GM23338 (cell line): ENCODE measurements around the gene RAB3B. TPM values are rescaled to one million over a fixed set of nuclear protein-coding genes. Genes with fewer than 3 reads are reported as not detected.

Experiments
- ATAC-seq: fragments of 200-7000 bp; cut with Tn5 transposase; 3 replicates; pipeline ENCODE4 v1.9.1; 2020
- DNase-seq: peaks from one replicate; pipeline ENCODE4 v3.0.0-alpha.2; 2015; ENCODE audit warnings: low spot score
- H2AFZ ChIP-seq: fragments of 200-600 bp; sonication (generic); 2 replicates; pipeline ENCODE4 v1.8.0; 2016; ENCODE audit warnings: antibody characterized with exemption, mild to moderate bottlenecking, moderate library complexity
- H3F3A ChIP-seq: fragments of 200-600 bp; sonication (generic); replicated peaks from 2 replicates; pipeline ENCODE4 v1.8.0; 2017; ENCODE audit warnings: antibody characterized with exemption, mixed run types, low read depth
- H3K27ac ChIP-seq: fragments of 200-600 bp; sonication (generic); 2 replicates; pipeline ENCODE4 v1.6.1; 2016; ENCODE audit warnings: low read depth
- H3K27me3 ChIP-seq: fragments of 200-600 bp; sonication (generic); 2 replicates; pipeline ENCODE4 v1.8.0; 2016; ENCODE audit warnings: mild to moderate bottlenecking, mixed run types, moderate library complexity; ENCODE audit not compliant: insufficient read depth
- H3K36me3 ChIP-seq: fragments of 200-600 bp; sonication (generic); 2 replicates; pipeline ENCODE4 v1.8.0; 2016; ENCODE audit warnings: mild to moderate bottlenecking; ENCODE audit not compliant: insufficient read depth
- H3K4me1 ChIP-seq: fragments of 200-600 bp; sonication (generic); 2 replicates; pipeline ENCODE4 v1.8.0; 2016; ENCODE audit warnings: mild to moderate bottlenecking, moderate library complexity; ENCODE audit not compliant: insufficient read depth
- H3K4me2 ChIP-seq: fragments of 200-600 bp; sonication (generic); 2 replicates; pipeline ENCODE4 v1.7.1; 2017; ENCODE audit warnings: mixed run types
- H3K4me3 ChIP-seq: fragments of 200-600 bp; sonication (generic); 2 replicates; pipeline ENCODE4 v1.6.1; 2016; ENCODE audit warnings: mixed run types
- H3K79me2 ChIP-seq: fragments of 200-600 bp; sonication (generic); replicated peaks from 2 replicates; pipeline ENCODE4 v1.8.0; 2017; ENCODE audit warnings: mild to moderate bottlenecking; ENCODE audit not compliant: insufficient read depth
- H3K9me2 ChIP-seq: fragments of 200-600 bp; sonication (generic); 2 replicates; pipeline ENCODE4 v1.8.0; 2017; ENCODE audit not compliant: insufficient read depth
- H4K20me1 ChIP-seq: fragments of 200-600 bp; sonication (generic); replicated peaks from 2 replicates; pipeline ENCODE4 v1.8.0; 2017; ENCODE audit warnings: mild to moderate bottlenecking; ENCODE audit not compliant: insufficient read depth
- H3K27ac Mint-ChIP-seq: 2 replicates; pipeline ENCODE4 v1.8.0; 2020; ENCODE audit warnings: inconsistent platforms, mild to moderate bottlenecking, moderate library complexity, mixed read lengths
- H3K27me3 Mint-ChIP-seq: 3 replicates; pipeline ENCODE4 v1.8.0; 2022; ENCODE audit warnings: low read depth, mild to moderate bottlenecking, moderate library complexity, mixed read lengths, inconsistent platforms; ENCODE audit not compliant: insufficient read depth, poor library complexity
- H3K36me3 Mint-ChIP-seq: 3 replicates; pipeline ENCODE4 v1.8.0; 2021; ENCODE audit warnings: low read depth, mild to moderate bottlenecking, inconsistent platforms, moderate library complexity, mixed read lengths
- H3K4me1 Mint-ChIP-seq: 3 replicates; pipeline ENCODE4 v1.8.0; 2020; ENCODE audit warnings: mild to moderate bottlenecking, inconsistent platforms, mixed read lengths
- H3K4me3 Mint-ChIP-seq: 3 replicates; pipeline ENCODE4 v1.8.0; 2021; ENCODE audit warnings: moderate library complexity, mild to moderate bottlenecking, inconsistent platforms, mixed read lengths
- H3K9me3 Mint-ChIP-seq: 3 replicates; pipeline ENCODE4 v1.8.0; 2020; ENCODE audit warnings: moderate library complexity, mild to moderate bottlenecking, inconsistent platforms, mixed read lengths
- CREB1 ChIP-seq: fragments of 250-450 bp; sonication (Bioruptor Pico); IDR thresholded peaks from 2 replicates; pipeline ENCODE4 v1.5.0; 2020; ENCODE audit warnings: low read depth, mild to moderate bottlenecking, moderate library complexity
- CTCF ChIP-seq, 2 experiments: fragments of 200-600 bp in 1 of 2; sonication (generic) in 1 of 2; conservative IDR thresholded peaks; 2 replicates each; pipeline versions ENCODE4 v1.5.1 to v1.6.1; 2016 to 2017; ENCODE audit warnings: antibody characterized with exemption in 2 of 2, low read depth in 2 of 2, mild to moderate bottlenecking in 2 of 2, moderate library complexity in 1 of 2
- EZH2 ChIP-seq: fragments of 200-600 bp; sonication (generic); IDR thresholded peaks from one replicate; pipeline ENCODE4 v1.8.0; 2017; ENCODE audit warnings: antibody characterized with exemption, mild to moderate bottlenecking, low read depth; ENCODE audit not compliant: unreplicated experiment
- EZH2phosphoT487 ChIP-seq: fragments of 200-600 bp; sonication (generic); IDR thresholded peaks from one replicate; pipeline ENCODE4 v1.8.1; 2018; ENCODE audit warnings: antibody characterized with exemption; ENCODE audit not compliant: unreplicated experiment
- JUNB ChIP-seq: IDR thresholded peaks from one replicate; pipeline ENCODE4 v1.6.1; 2016; ENCODE audit warnings: antibody characterized with exemption; ENCODE audit not compliant: unreplicated experiment
- NANOG ChIP-seq: IDR thresholded peaks from 2 replicates; pipeline ENCODE4 v1.6.1; 2016; ENCODE audit warnings: antibody characterized with exemption, borderline replicate concordance
- POLR2AphosphoS5 ChIP-seq: IDR thresholded peaks from 2 replicates; pipeline ENCODE4 v1.6.1; 2016; ENCODE audit warnings: antibody characterized with exemption, low read depth
- REST ChIP-seq: IDR thresholded peaks from one replicate; pipeline ENCODE4 v1.6.1; 2018; ENCODE audit warnings: antibody characterized with exemption; ENCODE audit not compliant: unreplicated experiment
- STAT1 ChIP-seq: IDR thresholded peaks from one replicate; pipeline ENCODE4 v1.6.1; 2016; ENCODE audit warnings: antibody characterized with exemption; ENCODE audit not compliant: unreplicated experiment
- ZNF114 ChIP-seq: fragments of 250-450 bp; sonication (Bioruptor Pico); IDR thresholded peaks from 2 replicates; pipeline ENCODE4 v1.5.0; 2020; ENCODE audit warnings: mild to moderate bottlenecking, moderate library complexity
- ZNF331 ChIP-seq: fragments of 250-450 bp; sonication (Bioruptor Pico); IDR thresholded peaks from 2 replicates; pipeline ENCODE4 v1.5.0; 2020; ENCODE audit warnings: low read depth, mild to moderate bottlenecking, moderate library complexity
- ZNF462 ChIP-seq: fragments of 250-450 bp; sonication (Bioruptor Pico); IDR thresholded peaks from 2 replicates; pipeline ENCODE4 v1.5.0; 2020; ENCODE audit warnings: mild to moderate bottlenecking, moderate library complexity
- polyA plus RNA-seq: library from polyadenylated mRNA; unstranded; fragments of >200 nt; fragmentation: Nextera tagmentation; extraction: Ambion mirVana; gene quantifications from 2 replicates; pipeline ENCODE4 v1.2.1, GENCODE V29; 2016
- total RNA-seq: library from RNA; depleted of rRNA; stranded (reverse); fragments of >200 nt; shearing (Covaris generic); gene quantifications from 2 replicates; pipeline ENCODE4 v1.2.3, GENCODE V29; 2014
- TF ChIP-seq, protein P1 (sequence below): IDR thresholded peaks from 2 replicates; pipeline ENCODE4 v1.6.1; 2016; ENCODE audit warnings: antibody characterized with exemption

The RAB3B gene
- total and polyA plus RNA-seq, 2 experiments from 2014 or later: 18.3 to 37.9 TPM

DNA sequence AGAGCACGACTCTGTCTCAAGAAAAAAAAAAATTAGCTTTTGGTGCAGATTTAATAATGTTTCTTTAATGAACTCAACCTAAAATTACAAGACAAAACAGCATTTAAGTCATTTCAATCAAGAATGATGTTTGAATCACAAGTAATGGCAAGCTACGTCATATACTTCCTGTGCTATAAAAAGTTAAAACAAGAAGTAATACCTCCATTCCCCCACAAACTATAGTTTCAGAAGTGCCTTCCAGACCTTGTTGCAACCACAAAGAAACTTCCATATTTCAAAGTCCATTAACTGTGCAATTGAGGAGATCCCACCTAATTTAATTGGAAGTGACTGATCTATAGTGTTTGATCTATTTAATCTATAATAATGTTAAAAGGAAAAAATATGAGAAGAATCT, 127.1 kb downstream of the RAB3B start:
- peaks cover 17% of the 10 kb centered on the region for H4K20me1 ChIP-seq
- Mint-ChIP-seq H3K27ac (no peak overlapping the region), H3K9me3 (no peaks in the 10 kb centered on the region)

More for the DNA sequence above, 127.1 kb downstream of the RAB3B start:
- TF ChIP-seq STAT1 (no peak), NANOG (no peak), EZH2 (no peak), CTCF (conservative IDR thresholded peaks at IDR 0.05; ENCODE audit: low read depth in 2 of 2) (no peak), REST (no peak), ZNF114 (CRISPR knock-in tag) (no peak), CREB1 (CRISPR knock-in tag) (no peak), JUNB (no peak), ZNF331 (CRISPR knock-in tag) (no peak), ZNF462 (CRISPR knock-in tag) (no peak), EZH2phosphoT487 (no peak), POLR2AphosphoS5 (no peak)
- TF ChIP-seq, protein P1, sequence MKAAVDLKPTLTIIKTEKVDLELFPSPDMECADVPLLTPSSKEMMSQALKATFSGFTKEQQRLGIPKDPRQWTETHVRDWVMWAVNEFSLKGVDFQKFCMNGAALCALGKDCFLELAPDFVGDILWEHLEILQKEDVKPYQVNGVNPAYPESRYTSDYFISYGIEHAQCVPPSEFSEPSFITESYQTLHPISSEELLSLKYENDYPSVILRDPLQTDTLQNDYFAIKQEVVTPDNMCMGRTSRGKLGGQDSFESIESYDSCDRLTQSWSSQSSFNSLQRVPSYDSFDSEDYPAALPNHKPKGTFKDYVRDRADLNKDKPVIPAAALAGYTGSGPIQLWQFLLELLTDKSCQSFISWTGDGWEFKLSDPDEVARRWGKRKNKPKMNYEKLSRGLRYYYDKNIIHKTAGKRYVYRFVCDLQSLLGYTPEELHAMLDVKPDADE: no peak
- Histone ChIP-seq H3K4me1 (peaks cover 19% of the 10 kb centered on the region), H2AFZ (no peak overlapping the region), H3F3A (no peaks in the 10 kb centered on the region), H3K36me3 (no peaks in the 10 kb centered on the region), H3K27ac (no peak overlapping the region), H3K9me2 (no peaks in the 10 kb centered on the region), H3K79me2 (peaks cover 82% of the 10 kb centered on the region), H3K4me3 (no peak overlapping the region), H3K27me3 (no peaks in the 10 kb centered on the region), H3K4me2 (no peak overlapping the region)
- Mint-ChIP-seq H3K4me1 (peaks cover 31% of the 10 kb centered on the region; the same call in 2 of the 3 replicates), H3K27me3 (no peaks in the 10 kb centered on the region), H3K36me3 (no peaks in the 10 kb centered on the region), H3K4me3 (no peak overlapping the region)
- ATAC-seq (no peak), DNase-seq (no peak)
